GOT3 (cell line): ENCODE data around the gene KIF13A.
"Not testable (repeated sequence)": the region's sequence is repeated elsewhere in the genome, so short reads cannot be mapped to it uniquely, and the experiment has no call there.

Source experiments
- DNase-seq: peaks from one replicate; lab custom pipeline; 2025; ENCODE audit warnings: mixed read lengths; lab: John Stamatoyannopoulos, UW

KIF13A gene

GRCh38 chr6:17968876-17969275 is 18.6 kb downstream of the KIF13A start:
- DNase-seq: no peak

GRCh38 chr6:17967668-17968518 is 19.5 kb downstream of the KIF13A start:
- DNase-seq: no peak

GRCh38 chr6:17966451-17966850 is 21.0 kb downstream of the KIF13A start:
- DNase-seq: no peak

GRCh38 chr6:17965397-17965796 is 22.0 kb downstream of the KIF13A start:
- DNase-seq: no peak

GRCh38 chr6:17964633-17965032 is 22.8 kb downstream of the KIF13A start:
- no peak for DNase-seq

GRCh38 chr6:17962436-17963031 is 24.9 kb downstream of the KIF13A start:
- no peak for DNase-seq

GRCh38 chr6:17959302-17959701 is 28.1 kb downstream of the KIF13A start:
- no peak for DNase-seq

- no peak for DNase-seq
Observed at GRCh38 chr6:17957904-17958620, 29.4 kb downstream of the KIF13A start.

GRCh38 chr6:17957498-17957897 is 29.9 kb downstream of the KIF13A start:
- no peak for DNase-seq

GRCh38 chr6:17957086-17957485 is 30.3 kb downstream of the KIF13A start:
- no peak for DNase-seq

- DNase-seq: no peak
Observed at GRCh38 chr6:17950095-17950494, 37.3 kb downstream of the KIF13A start.

- DNase-seq: no peak
Observed at GRCh38 chr6:17949168-17949567, 38.3 kb downstream of the KIF13A start.

- no peak for DNase-seq
Observed at GRCh38 chr6:17948725-17949124, 38.7 kb downstream of the KIF13A start.

GRCh38 chr6:17947574-17947973 is 39.9 kb downstream of the KIF13A start:
- not testable (repeated sequence) for DNase-seq

- no peak for DNase-seq
Observed at GRCh38 chr6:17945575-17945974, 41.9 kb downstream of the KIF13A start.

- no peak for DNase-seq
Observed at GRCh38 chr6:17945111-17945510, 42.3 kb downstream of the KIF13A start.

GRCh38 chr6:17941318-17941717 is 46.1 kb downstream of the KIF13A start:
- no peak for DNase-seq

GRCh38 chr6:17940151-17940792 is 47.2 kb downstream of the KIF13A start:
- DNase-seq: no peak

- DNase-seq: no peak
Observed at GRCh38 chr6:17938901-17939300, 48.5 kb downstream of the KIF13A start.

- no peak for DNase-seq
Observed at GRCh38 chr6:17935188-17936149, 52.0 kb downstream of the KIF13A start.

- DNase-seq: no peak
Observed at GRCh38 chr6:17933716-17934115, 53.7 kb downstream of the KIF13A start.
